WTC11 (cell line): ENCODE data around the gene IFIH1. TPM values are rescaled to one million over a fixed set of nuclear protein-coding genes. Genes with fewer than 3 reads are reported as not detected.

ENCODE experiments used
- ATAC-seq: fragments of 200-7000 bp; cut with Tn5 transposase; 2 replicates; pipeline ENCODE4 v1.10.0; 2021; ENCODE audit warnings: mild to moderate bottlenecking, moderate library complexity
- CTCF ChIA-PET: fragments of 300-600 bp; sonication (Branson Sonifier 250); formaldehyde crosslinking; loops from one replicate; lab custom pipeline; 2021; ENCODE audit warnings: antibody characterized with exemption; lab: Charles Lee
- POLR2A ChIA-PET: fragments of 350-600 bp; sonication (Branson Sonifier 250); formaldehyde crosslinking; loops from one replicate; lab custom pipeline; 2021; ENCODE audit warnings: antibody characterized with exemption; lab: Charles Lee
- DNase-seq: peaks from one replicate; pipeline ENCODE4 v3.0.0; 2021; ENCODE audit warnings: low spot score
- H3K27ac Mint-ChIP-seq: 2 replicates; pipeline ENCODE4 v1.8.0; 2021; ENCODE audit warnings: mixed read lengths
- H3K27me3 Mint-ChIP-seq: 2 replicates; pipeline ENCODE4 v1.8.0; 2021; ENCODE audit warnings: low read depth, mild to moderate bottlenecking, moderate library complexity, mixed read lengths
- H3K36me3 Mint-ChIP-seq: 2 replicates; pipeline ENCODE4 v1.8.0; 2021; ENCODE audit warnings: mixed read lengths
- H3K4me1 Mint-ChIP-seq: 2 replicates; pipeline ENCODE4 v1.8.0; 2022; ENCODE audit warnings: mixed read lengths
- H3K4me3 Mint-ChIP-seq: 2 replicates; pipeline ENCODE4 v1.8.0; 2021; ENCODE audit warnings: mild to moderate bottlenecking, moderate library complexity, mixed read lengths
- H3K9me3 Mint-ChIP-seq: 2 replicates; pipeline ENCODE4 v1.8.0; 2021; ENCODE audit warnings: mixed read lengths
- ELF4 ChIP-seq: sonication (generic); formaldehyde crosslinking; IDR thresholded peaks from 2 replicates; pipeline ENCODE4 v1.8.1; 2022; ENCODE audit warnings: low read depth, mild to moderate bottlenecking, moderate library complexity, missing genetic modification reagents
- EMX1 ChIP-seq: fragments of 250-450 bp; sonication (Bioruptor Pico); IDR thresholded peaks from 2 replicates; pipeline ENCODE4 v1.8.0; 2021; ENCODE audit warnings: mild to moderate bottlenecking
- NR3C1 ChIP-seq: sonication (generic); formaldehyde crosslinking; conservative IDR thresholded peaks from 2 replicates; pipeline ENCODE4 v1.8.1; 2023; ENCODE audit warnings: low read depth, mild to moderate bottlenecking, missing genetic modification reagents
- TEAD4 ChIP-seq: sonication (generic); formaldehyde crosslinking; IDR thresholded peaks from 2 replicates; pipeline ENCODE4 v1.8.0; 2022; ENCODE audit warnings: mild to moderate bottlenecking, missing genetic modification reagents
- ZNF121 ChIP-seq: sonication (generic); formaldehyde crosslinking; IDR thresholded peaks from 2 replicates; pipeline ENCODE4 v1.8.0; 2023; ENCODE audit warnings: missing genetic modification reagents
- total RNA-seq: library from RNA; stranded (reverse); gene quantifications from 3 replicates; pipeline ENCODE4 v1.2.3, GENCODE V29; 2021
- TF ChIP-seq, protein P1 (sequence below): fragments of 200-600 bp; IDR thresholded peaks from 2 replicates; pipeline ENCODE4 v1.8.0; 2022; ENCODE audit warnings: antibody characterized with exemption
- TF ChIP-seq, protein P2 (sequence below): fragments of 250-450 bp; sonication (Bioruptor Pico); IDR thresholded peaks from 2 replicates; pipeline ENCODE4 v1.9.0; 2021; ENCODE audit warnings: mild to moderate bottlenecking
- TF ChIP-seq, protein P3 (sequence below): fragments of 250-450 bp; sonication (Bioruptor Pico); IDR thresholded peaks from 2 replicates; pipeline ENCODE4 v1.9.0; 2021; ENCODE audit warnings: mild to moderate bottlenecking, borderline replicate concordance
- TF ChIP-seq, protein P4 (sequence below): sonication (generic); formaldehyde crosslinking; IDR thresholded peaks from 2 replicates; pipeline ENCODE4 v1.8.1; 2023; ENCODE audit warnings: mild to moderate bottlenecking, moderate library complexity, missing genetic modification reagents

Gene IFIH1
- total RNA-seq, 1 experiment from 2014 or later: 1.3 TPM

DNA sequence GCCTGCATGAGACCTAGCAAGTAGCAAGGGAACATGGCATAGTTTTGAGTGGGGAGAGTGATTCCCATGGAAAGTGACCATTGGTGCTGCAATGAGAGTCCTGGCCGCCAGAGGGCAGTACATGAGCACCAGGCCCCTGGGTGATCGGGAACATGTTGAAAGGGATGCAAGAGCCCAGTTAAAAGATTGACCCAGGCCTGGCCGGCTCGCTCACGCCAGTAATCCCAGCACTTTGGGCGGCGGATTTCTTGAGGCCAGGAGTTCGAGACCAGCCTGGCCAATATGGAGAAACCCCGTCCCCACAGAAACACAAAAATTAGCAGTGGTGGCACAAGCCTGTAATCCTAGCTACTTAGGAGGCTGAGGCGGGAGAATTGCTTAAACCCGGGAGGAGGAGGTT is 97.4 kb downstream of the IFIH1 start:
- H3K36me3 Mint-ChIP-seq: no peaks in the 10 kb centered on the region
- no peak overlapping the region for H3K4me3 Mint-ChIP-seq
- no peaks in the 10 kb centered on the region for H3K27me3 Mint-ChIP-seq
- ChIA-PET POLR2A (no interaction called here), CTCF (interaction anchor here (0.8 to 4.2 kb wide), 11 partner anchors 14 to 98 kb away, joined by 3 to 107 read pairs (median 4); partner anchors contain the start of gene IFIH1)
- ATAC-seq: peak; percentile 98
- H3K9me3 Mint-ChIP-seq: no peaks in the 10 kb centered on the region
- DNase-seq: peak; percentile 90
- H3K4me1 Mint-ChIP-seq: peaks cover 18% of the 10 kb centered on the region
- H3K27ac Mint-ChIP-seq: peak overlapping the region; percentile 73; the same call in 1 of the 2 replicates
- TF ChIP-seq EMX1 (CRISPR knock-in tag): 0 out of 2 replicates have a peak, but pooled peaks have one; percentile 28
- TF ChIP-seq, protein P1, sequence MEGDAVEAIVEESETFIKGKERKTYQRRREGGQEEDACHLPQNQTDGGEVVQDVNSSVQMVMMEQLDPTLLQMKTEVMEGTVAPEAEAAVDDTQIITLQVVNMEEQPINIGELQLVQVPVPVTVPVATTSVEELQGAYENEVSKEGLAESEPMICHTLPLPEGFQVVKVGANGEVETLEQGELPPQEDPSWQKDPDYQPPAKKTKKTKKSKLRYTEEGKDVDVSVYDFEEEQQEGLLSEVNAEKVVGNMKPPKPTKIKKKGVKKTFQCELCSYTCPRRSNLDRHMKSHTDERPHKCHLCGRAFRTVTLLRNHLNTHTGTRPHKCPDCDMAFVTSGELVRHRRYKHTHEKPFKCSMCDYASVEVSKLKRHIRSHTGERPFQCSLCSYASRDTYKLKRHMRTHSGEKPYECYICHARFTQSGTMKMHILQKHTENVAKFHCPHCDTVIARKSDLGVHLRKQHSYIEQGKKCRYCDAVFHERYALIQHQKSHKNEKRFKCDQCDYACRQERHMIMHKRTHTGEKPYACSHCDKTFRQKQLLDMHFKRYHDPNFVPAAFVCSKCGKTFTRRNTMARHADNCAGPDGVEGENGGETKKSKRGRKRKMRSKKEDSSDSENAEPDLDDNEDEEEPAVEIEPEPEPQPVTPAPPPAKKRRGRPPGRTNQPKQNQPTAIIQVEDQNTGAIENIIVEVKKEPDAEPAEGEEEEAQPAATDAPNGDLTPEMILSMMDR: peak; percentile 83
- no peak for TF ChIP-seq NR3C1 (CRISPR knock-in tag)
- TF ChIP-seq, protein P2, sequence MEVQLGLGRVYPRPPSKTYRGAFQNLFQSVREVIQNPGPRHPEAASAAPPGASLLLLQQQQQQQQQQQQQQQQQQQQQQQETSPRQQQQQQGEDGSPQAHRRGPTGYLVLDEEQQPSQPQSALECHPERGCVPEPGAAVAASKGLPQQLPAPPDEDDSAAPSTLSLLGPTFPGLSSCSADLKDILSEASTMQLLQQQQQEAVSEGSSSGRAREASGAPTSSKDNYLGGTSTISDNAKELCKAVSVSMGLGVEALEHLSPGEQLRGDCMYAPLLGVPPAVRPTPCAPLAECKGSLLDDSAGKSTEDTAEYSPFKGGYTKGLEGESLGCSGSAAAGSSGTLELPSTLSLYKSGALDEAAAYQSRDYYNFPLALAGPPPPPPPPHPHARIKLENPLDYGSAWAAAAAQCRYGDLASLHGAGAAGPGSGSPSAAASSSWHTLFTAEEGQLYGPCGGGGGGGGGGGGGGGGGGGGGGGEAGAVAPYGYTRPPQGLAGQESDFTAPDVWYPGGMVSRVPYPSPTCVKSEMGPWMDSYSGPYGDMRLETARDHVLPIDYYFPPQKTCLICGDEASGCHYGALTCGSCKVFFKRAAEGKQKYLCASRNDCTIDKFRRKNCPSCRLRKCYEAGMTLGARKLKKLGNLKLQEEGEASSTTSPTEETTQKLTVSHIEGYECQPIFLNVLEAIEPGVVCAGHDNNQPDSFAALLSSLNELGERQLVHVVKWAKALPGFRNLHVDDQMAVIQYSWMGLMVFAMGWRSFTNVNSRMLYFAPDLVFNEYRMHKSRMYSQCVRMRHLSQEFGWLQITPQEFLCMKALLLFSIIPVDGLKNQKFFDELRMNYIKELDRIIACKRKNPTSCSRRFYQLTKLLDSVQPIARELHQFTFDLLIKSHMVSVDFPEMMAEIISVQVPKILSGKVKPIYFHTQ: no peak
- TF ChIP-seq, protein P3, sequence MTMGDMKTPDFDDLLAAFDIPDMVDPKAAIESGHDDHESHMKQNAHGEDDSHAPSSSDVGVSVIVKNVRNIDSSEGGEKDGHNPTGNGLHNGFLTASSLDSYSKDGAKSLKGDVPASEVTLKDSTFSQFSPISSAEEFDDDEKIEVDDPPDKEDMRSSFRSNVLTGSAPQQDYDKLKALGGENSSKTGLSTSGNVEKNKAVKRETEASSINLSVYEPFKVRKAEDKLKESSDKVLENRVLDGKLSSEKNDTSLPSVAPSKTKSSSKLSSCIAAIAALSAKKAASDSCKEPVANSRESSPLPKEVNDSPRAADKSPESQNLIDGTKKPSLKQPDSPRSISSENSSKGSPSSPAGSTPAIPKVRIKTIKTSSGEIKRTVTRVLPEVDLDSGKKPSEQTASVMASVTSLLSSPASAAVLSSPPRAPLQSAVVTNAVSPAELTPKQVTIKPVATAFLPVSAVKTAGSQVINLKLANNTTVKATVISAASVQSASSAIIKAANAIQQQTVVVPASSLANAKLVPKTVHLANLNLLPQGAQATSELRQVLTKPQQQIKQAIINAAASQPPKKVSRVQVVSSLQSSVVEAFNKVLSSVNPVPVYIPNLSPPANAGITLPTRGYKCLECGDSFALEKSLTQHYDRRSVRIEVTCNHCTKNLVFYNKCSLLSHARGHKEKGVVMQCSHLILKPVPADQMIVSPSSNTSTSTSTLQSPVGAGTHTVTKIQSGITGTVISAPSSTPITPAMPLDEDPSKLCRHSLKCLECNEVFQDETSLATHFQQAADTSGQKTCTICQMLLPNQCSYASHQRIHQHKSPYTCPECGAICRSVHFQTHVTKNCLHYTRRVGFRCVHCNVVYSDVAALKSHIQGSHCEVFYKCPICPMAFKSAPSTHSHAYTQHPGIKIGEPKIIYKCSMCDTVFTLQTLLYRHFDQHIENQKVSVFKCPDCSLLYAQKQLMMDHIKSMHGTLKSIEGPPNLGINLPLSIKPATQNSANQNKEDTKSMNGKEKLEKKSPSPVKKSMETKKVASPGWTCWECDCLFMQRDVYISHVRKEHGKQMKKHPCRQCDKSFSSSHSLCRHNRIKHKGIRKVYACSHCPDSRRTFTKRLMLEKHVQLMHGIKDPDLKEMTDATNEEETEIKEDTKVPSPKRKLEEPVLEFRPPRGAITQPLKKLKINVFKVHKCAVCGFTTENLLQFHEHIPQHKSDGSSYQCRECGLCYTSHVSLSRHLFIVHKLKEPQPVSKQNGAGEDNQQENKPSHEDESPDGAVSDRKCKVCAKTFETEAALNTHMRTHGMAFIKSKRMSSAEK: no peak
- TF ChIP-seq ELF4 (CRISPR knock-in tag): no peak

DNA sequence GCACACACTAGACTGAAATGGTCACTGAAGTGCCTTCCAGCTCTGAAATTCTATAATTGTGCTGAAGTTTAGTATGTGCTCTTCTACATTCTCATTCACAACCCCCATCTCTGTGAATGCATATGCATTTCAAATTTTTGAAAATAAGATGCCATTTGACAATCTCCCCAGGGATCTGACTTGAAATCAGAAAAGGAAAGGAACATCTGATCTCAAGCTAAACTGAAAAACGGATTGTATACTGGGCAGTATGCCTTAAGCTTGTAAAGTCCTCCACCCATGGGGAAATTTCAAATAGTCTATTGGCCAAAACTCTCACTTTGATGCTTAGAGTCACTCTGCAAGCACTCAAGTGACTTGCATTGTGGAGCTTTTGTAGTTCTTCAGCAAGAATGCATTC is 98.1 kb downstream of the IFIH1 start:
- no peaks in the 10 kb centered on the region for H3K9me3 Mint-ChIP-seq
- POLR2A ChIA-PET: no interaction called here

More for the DNA sequence above, 98.1 kb downstream of the IFIH1 start:
- H3K27me3 Mint-ChIP-seq: no peaks in the 10 kb centered on the region
- DNase-seq (no peak), ATAC-seq (no peak)
- no peak for TF ChIP-seq TEAD4
- TF ChIP-seq NR3C1 (CRISPR knock-in tag): no peak
- TF ChIP-seq, protein P4, sequence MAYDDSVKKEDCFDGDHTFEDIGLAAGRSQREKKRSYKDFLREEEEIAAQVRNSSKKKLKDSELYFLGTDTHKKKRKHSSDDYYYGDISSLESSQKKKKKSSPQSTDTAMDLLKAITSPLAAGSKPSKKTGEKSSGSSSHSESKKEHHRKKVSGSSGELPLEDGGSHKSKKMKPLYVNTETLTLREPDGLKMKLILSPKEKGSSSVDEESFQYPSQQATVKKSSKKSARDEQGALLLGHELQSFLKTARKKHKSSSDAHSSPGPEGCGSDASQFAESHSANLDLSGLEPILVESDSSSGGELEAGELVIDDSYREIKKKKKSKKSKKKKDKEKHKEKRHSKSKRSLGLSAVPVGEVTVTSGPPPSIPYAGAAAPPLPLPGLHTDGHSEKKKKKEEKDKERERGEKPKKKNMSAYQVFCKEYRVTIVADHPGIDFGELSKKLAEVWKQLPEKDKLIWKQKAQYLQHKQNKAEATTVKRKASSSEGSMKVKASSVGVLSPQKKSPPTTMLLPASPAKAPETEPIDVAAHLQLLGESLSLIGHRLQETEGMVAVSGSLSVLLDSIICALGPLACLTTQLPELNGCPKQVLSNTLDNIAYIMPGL: no peak
- TF ChIP-seq, protein P1: no peak
- TF ChIP-seq ZNF121 (CRISPR knock-in tag): no peak
- H3K4me3 Mint-ChIP-seq: no peak overlapping the region
- CTCF ChIA-PET: interaction anchor here (1.2 to 4.2 kb wide), 8 partner anchors 34 to 99 kb away, joined by 3 to 107 read pairs (median 5); partner anchors contain the start of gene IFIH1
- no peak overlapping the region for H3K27ac Mint-ChIP-seq
- H3K4me1 Mint-ChIP-seq: peaks cover 16% of the 10 kb centered on the region
- H3K36me3 Mint-ChIP-seq: no peaks in the 10 kb centered on the region
